ENCODE results near the gene GNE.

- TF ChIP-seq FOXP2 (optimal IDR thresholded peaks at IDR 0.05; ENCODE audit: borderline replicate concordance, extremely low read depth, extremely low read length, insufficient read depth): no peak
- TF ChIP-seq, protein P1, sequence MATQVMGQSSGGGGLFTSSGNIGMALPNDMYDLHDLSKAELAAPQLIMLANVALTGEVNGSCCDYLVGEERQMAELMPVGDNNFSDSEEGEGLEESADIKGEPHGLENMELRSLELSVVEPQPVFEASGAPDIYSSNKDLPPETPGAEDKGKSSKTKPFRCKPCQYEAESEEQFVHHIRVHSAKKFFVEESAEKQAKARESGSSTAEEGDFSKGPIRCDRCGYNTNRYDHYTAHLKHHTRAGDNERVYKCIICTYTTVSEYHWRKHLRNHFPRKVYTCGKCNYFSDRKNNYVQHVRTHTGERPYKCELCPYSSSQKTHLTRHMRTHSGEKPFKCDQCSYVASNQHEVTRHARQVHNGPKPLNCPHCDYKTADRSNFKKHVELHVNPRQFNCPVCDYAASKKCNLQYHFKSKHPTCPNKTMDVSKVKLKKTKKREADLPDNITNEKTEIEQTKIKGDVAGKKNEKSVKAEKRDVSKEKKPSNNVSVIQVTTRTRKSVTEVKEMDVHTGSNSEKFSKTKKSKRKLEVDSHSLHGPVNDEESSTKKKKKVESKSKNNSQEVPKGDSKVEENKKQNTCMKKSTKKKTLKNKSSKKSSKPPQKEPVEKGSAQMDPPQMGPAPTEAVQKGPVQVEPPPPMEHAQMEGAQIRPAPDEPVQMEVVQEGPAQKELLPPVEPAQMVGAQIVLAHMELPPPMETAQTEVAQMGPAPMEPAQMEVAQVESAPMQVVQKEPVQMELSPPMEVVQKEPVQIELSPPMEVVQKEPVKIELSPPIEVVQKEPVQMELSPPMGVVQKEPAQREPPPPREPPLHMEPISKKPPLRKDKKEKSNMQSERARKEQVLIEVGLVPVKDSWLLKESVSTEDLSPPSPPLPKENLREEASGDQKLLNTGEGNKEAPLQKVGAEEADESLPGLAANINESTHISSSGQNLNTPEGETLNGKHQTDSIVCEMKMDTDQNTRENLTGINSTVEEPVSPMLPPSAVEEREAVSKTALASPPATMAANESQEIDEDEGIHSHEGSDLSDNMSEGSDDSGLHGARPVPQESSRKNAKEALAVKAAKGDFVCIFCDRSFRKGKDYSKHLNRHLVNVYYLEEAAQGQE (IDR thresholded peaks at IDR 0.05; ENCODE audit: insufficient read depth in 1 of 2, low read depth in 2 of 2, low read length in 2 of 2): no peak
- TF ChIP-seq TAF1 (IDR thresholded peaks at IDR 0.05; ENCODE audit: borderline replicate concordance, insufficient read depth, low read length): no peak
Measured at GRCh38 chr9:36306471-36307306, 48.4 kb upstream of the GNE start.

All from PFSK-1 (cell line).